A549 (cell line): ENCODE measurements around the gene VAT1L. TPM values are rescaled to one million over a fixed set of nuclear protein-coding genes. Genes with fewer than 3 reads are reported as not detected.

Experiments
- ATAC-seq, 2 experiments: fragments of 200-7000 bp in 1 of 2; fragments of >200 bp in 1 of 2; cut with Nextera tagmentation in 1 of 2; cut with Tn5 transposase in 1 of 2; 3 replicates each; pipeline versions ENCODE4 v1.8.0 to v1.9.1; 2018 to 2020; ENCODE audit warnings: mild to moderate bottlenecking in 1 of 2, moderate library complexity in 1 of 2
- CTCF ChIA-PET: fragments of 300-600 bp; sonication (Branson Sonifier 250); formaldehyde crosslinking; extraction: SDS; loops from one replicate; lab custom pipeline; 2021; ENCODE audit warnings: antibody characterized with exemption, inconsistent platforms; lab: Yijun Ruan, JAX
- POLR2A ChIA-PET: fragments of 350-600 bp; formaldehyde crosslinking; extraction: SDS; loops from one replicate; lab custom pipeline; 2021; ENCODE audit warnings: antibody characterized with exemption, inconsistent platforms; lab: Yijun Ruan, JAX
- DNase-seq, 2 experiments: peaks; one replicate each; pipeline versions ENCODE4 v3.0.0 to v3.0.0-alpha.2; 2011 to 2016; ENCODE audit warnings: low read depth in 1 of 2, low spot score in 1 of 2
- FAIRE-seq: peaks from 2 replicates; lab custom pipeline; 2011; peaks lifted over from hg19 to GRCh38; lab: Jason Lieb, UNC
- H3K27ac ChIP-seq, 2 experiments: fragments of >200 bp; sonication (Bioruptor Twin); formaldehyde crosslinking; 3 replicates each; pipeline ENCODE4 v1.5.1; 2016 to 2017
- H3K4me1 ChIP-seq: fragments of >200 bp; sonication (Bioruptor Twin); formaldehyde crosslinking; 3 replicates; pipeline ENCODE4 v1.6.1; 2016
- H3K4me2 ChIP-seq: fragments of >200 bp; sonication (Bioruptor Twin); formaldehyde crosslinking; 3 replicates; pipeline ENCODE4 v1.6.1; 2016
- H3K4me3 ChIP-seq: fragments of >200 bp; sonication (Bioruptor Twin); formaldehyde crosslinking; 3 replicates; pipeline ENCODE4 v1.5.1; 2016
- H3K9me3 ChIP-seq: fragments of >200 bp; sonication (Bioruptor Twin); formaldehyde crosslinking; 3 replicates; pipeline ENCODE4 v1.6.1; 2016
- BCL3 ChIP-seq: fragments of >200 bp; sonication (Bioruptor Twin); formaldehyde crosslinking; IDR thresholded peaks from 3 replicates; pipeline ENCODE4 v1.6.1; 2016
- BHLHE40 ChIP-seq: IDR thresholded peaks from 2 replicates; pipeline ENCODE4 v1.6.1; 2012; ENCODE audit warnings: low read depth, low read length, inconsistent platforms
- CEBPB ChIP-seq, 2 experiments: fragments of >200 bp in 1 of 2; sonication (Bioruptor Twin) in 1 of 2; formaldehyde crosslinking in 1 of 2; IDR thresholded peaks; 2 replicates each; pipeline ENCODE4 v1.6.1; 2012 to 2016
- CHD4 ChIP-seq: fragments of 200-600 bp; sonication (generic); IDR thresholded peaks from 2 replicates; pipeline ENCODE4 v1.6.1; 2016; ENCODE audit warnings: antibody characterized with exemption, mild to moderate bottlenecking, borderline replicate concordance
- CTCF ChIP-seq: fragments of >200 bp; sonication (Bioruptor Twin); formaldehyde crosslinking; IDR thresholded peaks from 3 replicates; pipeline ENCODE4 v1.5.1; 2016
- ELK1 ChIP-seq: fragments of 150-350 bp; IDR thresholded peaks from 2 replicates; pipeline ENCODE4 v1.6.1; 2014; ENCODE audit warnings: low read depth, mild to moderate bottlenecking, low read length
- FOSL2 ChIP-seq, 2 experiments: fragments of 450-650 bp in 1 of 2; fragments of >200 bp in 1 of 2; sonication (Bioruptor Twin) in 1 of 2; formaldehyde crosslinking; IDR thresholded peaks; 2 replicates each; pipeline versions ENCODE4 v1.5.0 to v1.6.1; 2016 to 2020; ENCODE audit warnings: mild to moderate bottlenecking in 1 of 2, moderate library complexity in 1 of 2
- FOXS1 ChIP-seq: fragments of 250-450 bp; sonication (Bioruptor Pico); IDR thresholded peaks from 2 replicates; pipeline ENCODE4 v1.5.0; 2020; ENCODE audit warnings: mild to moderate bottlenecking, moderate library complexity
- HEYL ChIP-seq: fragments of 250-450 bp; sonication (Bioruptor Pico); IDR thresholded peaks from 2 replicates; pipeline ENCODE4 v1.8.0; 2021; ENCODE audit warnings: mild to moderate bottlenecking, moderate library complexity
- HOXA7 ChIP-seq: fragments of 250-450 bp; sonication (Bioruptor Pico); IDR thresholded peaks from 2 replicates; pipeline ENCODE4 v1.5.0; 2020; ENCODE audit warnings: mild to moderate bottlenecking, moderate library complexity
- KDM1A ChIP-seq: fragments of 200-600 bp; sonication (generic); IDR thresholded peaks from 2 replicates; pipeline ENCODE4 v1.6.1; 2016; ENCODE audit warnings: low read depth, mild to moderate bottlenecking
- MAX ChIP-seq: IDR thresholded peaks from 2 replicates; pipeline ENCODE4 v1.6.1; 2012
- MYC ChIP-seq: IDR thresholded peaks from 2 replicates; pipeline ENCODE4 v1.6.1; 2012; ENCODE audit warnings: mild to moderate bottlenecking, inconsistent platforms, low read length, improper control_type of control experiment, borderline replicate concordance
- NFE2L2 ChIP-seq: fragments of 150-350 bp; conservative IDR thresholded peaks from 2 replicates; pipeline ENCODE4 v1.6.1; 2014; ENCODE audit warnings: low read length
- PHF8 ChIP-seq: fragments of 200-600 bp; sonication (generic); IDR thresholded peaks from 2 replicates; pipeline ENCODE4 v1.6.1; 2016; ENCODE audit warnings: low read depth, mild to moderate bottlenecking, antibody characterized with exemption, moderate library complexity, borderline replicate concordance
- POLR2A ChIP-seq: IDR thresholded peaks from 2 replicates; pipeline ENCODE4 v1.6.1; 2012; ENCODE audit warnings: mild to moderate bottlenecking, low read length
- POLR2AphosphoS2 ChIP-seq: conservative IDR thresholded peaks from 2 replicates; pipeline ENCODE4 v1.6.1; 2012; ENCODE audit warnings: low read length, improper control_type of control experiment, inconsistent platforms
- REST ChIP-seq: fragments of 200-600 bp; sonication (generic); IDR thresholded peaks from 2 replicates; pipeline ENCODE4 v1.6.1; 2016; ENCODE audit warnings: antibody characterized with exemption, mild to moderate bottlenecking, moderate library complexity
- TFCP2L1 ChIP-seq: fragments of 250-450 bp; sonication (Bioruptor Pico); IDR thresholded peaks from 2 replicates; pipeline ENCODE4 v1.5.0; 2021; ENCODE audit warnings: mild to moderate bottlenecking
- ZSCAN20 ChIP-seq: fragments of 250-450 bp; sonication (Bioruptor Pico); IDR thresholded peaks from 2 replicates; pipeline ENCODE4 v1.8.0; 2022; ENCODE audit warnings: mild to moderate bottlenecking, moderate library complexity
- WGBS: methylation state at CpG from one replicate; pipeline ENCODE4 v1.1.6; 2017; ENCODE audit errors: missing lambda C conversion rate; 5-methylcytosine and 5-hydroxymethylcytosine counted together
- polyA plus RNA-seq, 4 experiments: library from polyadenylated mRNA; depleted of rRNA in 3 of 4; stranded (reverse); fragments of >200 nt; fragmentation: RNase III in 1 of 4; extraction: RNeasy Plus Mini Kit Qiagen cat#74134 plus additional on column Dnase treatment in 1 of 4; gene quantifications; 2 replicates in 3 of 4; 3 replicates in 1 of 4; pipeline ENCODE4 v1.2.3, GENCODE V29; 2011 to 2017

The VAT1L gene
- polyA plus RNA-seq, 2 of the 4 experiments (the other 2 are of a cell fraction) = not detected

- 28% methylated on average over 2 of the region's 2 CpGs for WGBS
- Histone ChIP-seq H3K4me3 (no peak overlapping the region), H3K4me2 (no peak overlapping the region), H3K4me1 (no peaks in the 10 kb centered on the region), H3K27ac (no peak overlapping the region)
- DNase-seq (no peak), FAIRE-seq (no peak), ATAC-seq (no peak)
- POLR2A ChIA-PET = no interaction called here
- no peak for TF ChIP-seq NFE2L2
- TF ChIP-seq MAX = no peak
- no peak for TF ChIP-seq MYC
- TF ChIP-seq FOXS1 = no peak
- TF ChIP-seq POLR2A = no peak
- TF ChIP-seq HOXA7 = no peak
- TF ChIP-seq CHD4 = no peak
- TF ChIP-seq ZSCAN20 (CRISPR knock-in tag) = no peak
- TF ChIP-seq POLR2AphosphoS2 = no peak
- TF ChIP-seq ELK1 = no peak
- no peak for TF ChIP-seq REST
- no peak for TF ChIP-seq KDM1A
- TF ChIP-seq CEBPB (IDR thresholded peaks at IDR 0.05) = no peak
- no peak for TF ChIP-seq BCL3
- TF ChIP-seq BHLHE40 = no peak
- TF ChIP-seq PHF8 = no peak
- TF ChIP-seq CTCF = no peak
- no peak for TF ChIP-seq HEYL (CRISPR knock-in tag)
- no peak for TF ChIP-seq TFCP2L1 (CRISPR knock-in tag)
- TF ChIP-seq FOSL2 (IDR thresholded peaks at IDR 0.05) = no peak
- TF ChIP-seq FOSL2 (CRISPR knock-in tag; IDR thresholded peaks at IDR 0.05) = no peak
- TF ChIP-seq, all 56 proteins: peak for 0
- CTCF ChIA-PET = no interaction called here
- no peaks in the 10 kb centered on the region for H3K9me3 ChIP-seq
Observed at GRCh38 chr16:77876776-77877175, 88.4 kb downstream of the VAT1L start.
